HG03342 (cell line): ENCODE data around the gene RNPEPL1.
A peak's percentile ranks its signal among the peaks of the same experiment; 100 is the strongest.

Experiments used
- ATAC-seq: cut with Tn5 transposase; IDR thresholded peaks from one replicate; pipeline ENCODE4 v1.9.1; 2021; ENCODE audit warnings: mild to moderate bottlenecking, moderate library complexity; ENCODE audit not compliant: unreplicated experiment

Gene RNPEPL1

DNA sequence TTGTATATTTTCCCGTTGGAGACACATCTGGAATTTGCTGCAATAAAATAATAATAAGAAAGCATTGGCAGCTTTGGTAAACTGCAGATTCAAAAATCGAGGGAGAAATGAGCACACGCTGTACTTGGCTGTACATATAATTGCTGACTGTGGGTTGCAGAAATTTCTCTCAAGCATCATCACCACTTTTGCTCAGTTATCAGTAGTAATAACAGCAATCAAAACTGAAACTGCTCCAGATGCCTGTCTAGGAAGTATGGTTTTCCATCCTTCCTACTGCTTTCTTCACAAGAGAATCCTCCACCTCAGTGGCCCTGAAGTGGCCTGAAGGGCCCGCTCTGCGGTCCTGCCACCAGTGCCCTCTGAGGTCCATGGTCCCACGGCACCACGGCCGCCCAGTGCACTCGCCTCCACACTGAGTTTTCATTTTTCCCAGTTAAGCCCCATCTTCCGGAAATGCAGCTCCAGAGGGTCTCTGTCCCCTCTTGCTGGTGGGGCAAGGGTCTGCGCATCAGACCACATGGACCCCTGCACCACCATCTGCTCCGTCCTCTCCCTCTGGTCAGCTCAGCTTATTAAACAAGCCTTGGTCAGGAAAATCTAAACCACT, 4.2 kb upstream of the RNPEPL1 start:
- no peak for ATAC-seq

DNA sequence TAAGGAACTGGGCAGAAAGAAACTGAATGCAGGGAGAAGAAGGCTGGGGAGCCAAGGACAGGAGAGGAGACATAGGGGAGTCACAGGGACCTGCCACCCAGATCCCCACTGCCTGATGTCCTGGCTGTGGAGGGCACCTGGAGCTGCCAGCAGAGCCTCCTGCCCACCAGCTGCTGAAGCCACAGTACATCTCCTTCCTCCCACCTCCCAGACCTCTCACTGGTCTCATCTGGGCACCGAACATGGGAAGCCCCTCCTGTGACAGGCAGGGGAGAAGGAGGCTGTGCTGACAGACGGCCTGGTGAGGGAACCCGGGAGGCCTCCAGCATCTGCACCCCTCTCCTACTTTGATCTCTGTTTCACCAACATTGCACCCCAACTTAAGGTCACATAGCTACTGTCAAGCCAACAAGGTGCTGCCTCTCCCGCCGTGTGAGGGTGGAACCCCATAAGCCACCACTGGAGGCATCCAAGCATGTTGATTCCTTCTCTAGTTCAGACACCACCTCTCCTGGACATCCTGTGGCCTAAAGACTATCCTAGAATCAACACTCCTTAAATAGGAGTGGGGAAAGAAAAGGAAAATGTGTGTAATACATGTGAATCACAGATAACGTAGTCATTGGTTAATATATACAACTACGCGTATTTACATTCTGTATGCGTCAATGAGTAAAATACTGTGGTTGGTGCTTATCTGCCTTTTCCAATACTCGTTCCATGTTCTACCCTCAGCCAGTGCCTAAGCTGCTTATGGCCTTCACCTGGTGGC, 3.5 kb upstream of the RNPEPL1 start:
- no peak for ATAC-seq

DNA sequence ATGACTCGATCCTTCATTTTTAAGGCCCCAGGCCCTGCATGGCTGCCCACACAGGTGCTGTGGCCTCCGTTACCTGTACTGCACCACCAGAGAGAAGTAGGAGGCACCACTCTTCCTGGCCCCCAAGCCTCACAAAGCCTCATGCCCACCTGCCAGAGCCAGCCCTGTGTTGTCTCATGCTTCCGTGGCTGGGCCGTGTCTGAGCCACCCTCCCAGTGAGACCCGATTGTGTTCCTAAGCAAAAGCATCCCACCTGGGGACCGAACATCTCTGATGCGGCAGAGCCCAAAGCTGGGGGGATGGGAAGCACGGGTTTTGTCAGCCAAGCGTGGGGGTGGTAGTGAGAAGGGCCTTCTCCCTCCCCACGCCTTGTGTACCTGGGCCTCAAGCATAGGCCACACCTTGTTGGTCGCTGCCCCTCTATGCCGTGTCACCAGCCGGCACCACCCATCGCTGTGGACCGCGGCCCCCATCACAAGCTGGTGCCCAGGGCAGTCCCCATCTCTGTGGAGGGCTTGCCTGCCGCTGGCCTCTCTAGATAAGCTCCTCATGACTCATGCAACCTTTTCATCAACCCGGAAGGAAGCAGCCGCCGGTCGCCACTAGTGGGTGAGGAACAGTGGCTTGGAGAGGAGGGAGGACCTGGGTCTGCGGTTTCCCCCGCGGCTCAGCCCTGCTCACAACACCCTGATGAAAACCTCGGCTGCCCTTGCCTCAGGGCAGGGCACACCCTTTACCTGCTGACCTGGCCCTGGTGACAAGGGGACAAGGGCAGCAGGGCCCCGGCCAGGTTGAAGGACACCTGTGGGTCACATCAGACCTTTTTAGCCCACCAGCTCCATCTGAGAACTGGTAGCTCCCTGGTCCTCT, 2.7 kb upstream of the RNPEPL1 start:
- ATAC-seq: peak; percentile 19

DNA sequence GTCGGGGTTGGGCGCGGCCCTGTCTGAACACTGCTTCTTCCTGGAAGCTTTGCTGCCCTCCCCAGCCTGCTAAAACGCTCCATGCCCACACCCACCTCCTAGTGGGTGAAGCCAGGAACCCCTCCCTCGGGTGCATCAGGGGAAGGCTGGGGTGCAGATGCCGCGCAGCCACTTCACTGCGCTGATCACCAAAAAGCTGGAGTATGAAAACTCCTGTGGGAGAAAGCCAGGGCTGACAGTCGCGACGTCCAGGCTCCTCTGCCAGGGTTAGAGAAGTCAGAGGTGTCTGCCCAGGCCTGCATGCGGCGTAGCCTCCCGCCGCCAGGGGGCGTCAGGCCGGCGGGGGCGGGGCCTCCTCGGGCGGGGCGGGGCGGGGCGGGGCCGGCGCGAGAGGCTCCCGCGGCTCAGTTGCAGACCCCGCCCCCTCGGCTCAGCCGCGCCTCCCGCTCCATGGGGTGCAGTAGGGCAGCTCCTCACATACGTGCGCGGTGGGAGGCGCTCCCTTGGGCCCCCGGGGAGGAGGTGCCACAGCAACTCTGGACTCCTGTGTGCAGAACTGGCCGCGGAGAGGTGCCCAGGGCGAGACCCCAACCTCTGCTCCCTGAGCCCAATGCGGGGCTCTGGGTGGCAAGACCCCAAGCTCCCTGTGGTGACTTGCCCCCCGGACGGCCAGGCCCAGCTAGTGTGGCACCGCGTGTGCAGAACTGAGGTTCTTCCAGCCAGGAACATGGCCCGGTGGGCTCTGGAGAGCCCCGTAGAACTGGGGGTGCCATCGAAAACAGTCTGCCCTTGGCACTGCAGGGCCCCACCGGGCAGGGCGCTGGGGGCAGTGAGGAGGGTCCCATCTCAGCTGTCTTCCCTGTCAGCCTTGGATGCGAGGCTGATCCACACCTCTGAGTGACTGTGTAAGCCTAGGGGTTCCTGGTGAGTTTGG, 1.8 kb upstream of the RNPEPL1 start:
- peak; percentile 40 for ATAC-seq

DNA sequence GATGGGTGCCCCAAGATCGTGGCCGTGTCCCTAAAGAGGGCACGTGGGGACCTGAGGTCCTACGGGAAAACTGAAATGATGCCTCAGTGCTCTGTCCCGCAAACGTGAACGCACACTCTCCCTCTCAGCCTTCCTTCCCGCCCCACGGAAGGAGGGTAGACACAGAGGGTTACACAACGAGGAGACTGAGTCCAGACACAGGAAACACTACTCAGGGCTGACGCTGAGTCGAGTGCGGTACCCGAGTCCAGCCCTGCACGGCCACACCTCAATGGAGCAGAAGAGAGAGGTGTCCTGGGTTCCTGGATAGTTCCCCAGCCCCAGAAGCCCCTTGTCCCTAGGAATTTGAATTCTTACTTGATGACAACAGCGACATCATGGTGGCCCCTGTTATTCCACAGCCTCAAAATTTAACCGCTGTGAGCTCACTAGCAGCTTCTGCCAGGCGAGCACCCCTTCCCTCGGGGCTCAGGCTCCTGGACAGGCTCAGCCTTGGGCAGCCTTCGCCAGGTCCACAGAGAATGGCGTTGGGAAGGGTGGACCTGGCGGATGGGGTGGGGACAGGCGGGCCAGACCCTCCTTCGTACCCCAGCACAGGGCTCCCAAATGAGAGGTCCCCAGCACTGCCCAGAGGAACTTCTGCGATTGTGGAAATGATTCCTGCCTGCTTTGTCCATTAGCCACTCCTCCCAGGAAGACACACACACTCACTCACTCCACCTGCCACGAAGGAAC, 980 bp upstream of the RNPEPL1 start:
- ATAC-seq: no peak

DNA sequence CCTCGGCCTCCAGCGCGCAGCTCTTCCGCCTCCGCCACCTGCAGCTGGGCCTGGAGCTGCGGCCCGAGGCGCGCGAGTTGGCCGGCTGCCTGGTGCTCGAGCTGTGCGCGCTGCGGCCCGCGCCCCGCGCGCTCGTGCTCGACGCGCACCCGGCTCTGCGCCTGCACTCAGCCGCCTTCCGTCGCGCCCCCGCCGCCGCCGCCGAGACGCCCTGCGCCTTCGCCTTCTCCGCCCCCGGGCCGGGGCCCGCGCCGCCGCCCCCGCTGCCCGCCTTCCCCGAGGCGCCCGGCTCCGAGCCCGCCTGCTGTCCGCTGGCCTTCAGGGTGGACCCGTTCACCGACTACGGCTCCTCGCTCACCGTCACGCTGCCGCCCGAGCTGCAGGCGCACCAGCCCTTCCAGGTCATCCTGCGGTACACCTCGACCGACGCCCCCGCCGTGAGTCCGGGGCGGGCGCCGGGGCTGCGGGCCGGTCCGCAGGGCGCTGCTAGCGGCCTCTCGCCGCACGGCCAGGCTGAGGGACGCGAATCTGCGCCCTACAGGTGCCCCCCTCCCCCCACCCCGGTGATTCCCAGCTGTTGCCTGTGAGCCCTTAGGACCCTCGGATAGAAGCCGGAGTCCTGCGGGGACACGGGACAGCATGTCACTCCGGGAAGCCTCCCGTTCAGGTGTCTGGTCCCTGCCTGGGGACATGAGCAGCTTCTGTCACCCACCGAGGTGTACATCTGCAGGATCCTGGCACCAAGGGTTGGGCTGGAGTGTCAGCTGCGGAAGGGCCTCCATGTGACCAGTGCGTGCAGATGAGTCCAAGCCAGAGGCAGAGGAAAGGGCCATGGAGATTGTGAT, 616 bp downstream of the RNPEPL1 start:
- peak; percentile 25 for ATAC-seq

DNA sequence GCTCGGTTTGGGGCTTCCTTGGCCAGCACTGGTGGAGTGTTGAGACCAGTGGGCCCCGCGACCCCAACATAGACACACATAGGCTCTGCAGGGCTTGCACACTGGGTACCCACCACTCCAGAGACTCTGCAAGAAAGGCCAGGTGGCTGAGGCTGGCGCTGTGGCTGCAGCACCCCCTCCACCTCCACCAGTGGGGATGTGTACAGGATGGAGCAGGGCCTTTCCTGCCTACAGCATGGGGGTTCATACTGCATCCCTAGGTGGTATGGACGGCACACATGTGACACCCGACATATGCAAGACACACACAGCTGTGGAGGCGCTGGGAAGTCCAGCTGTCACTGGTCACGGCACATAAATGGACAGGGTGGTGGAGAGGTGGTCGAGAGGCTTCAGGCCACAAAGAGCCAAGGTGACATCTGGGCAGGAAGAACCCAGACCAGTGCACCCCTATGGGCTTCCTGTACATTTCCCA, 1.3 kb downstream of the RNPEPL1 start:
- no peak for ATAC-seq

DNA sequence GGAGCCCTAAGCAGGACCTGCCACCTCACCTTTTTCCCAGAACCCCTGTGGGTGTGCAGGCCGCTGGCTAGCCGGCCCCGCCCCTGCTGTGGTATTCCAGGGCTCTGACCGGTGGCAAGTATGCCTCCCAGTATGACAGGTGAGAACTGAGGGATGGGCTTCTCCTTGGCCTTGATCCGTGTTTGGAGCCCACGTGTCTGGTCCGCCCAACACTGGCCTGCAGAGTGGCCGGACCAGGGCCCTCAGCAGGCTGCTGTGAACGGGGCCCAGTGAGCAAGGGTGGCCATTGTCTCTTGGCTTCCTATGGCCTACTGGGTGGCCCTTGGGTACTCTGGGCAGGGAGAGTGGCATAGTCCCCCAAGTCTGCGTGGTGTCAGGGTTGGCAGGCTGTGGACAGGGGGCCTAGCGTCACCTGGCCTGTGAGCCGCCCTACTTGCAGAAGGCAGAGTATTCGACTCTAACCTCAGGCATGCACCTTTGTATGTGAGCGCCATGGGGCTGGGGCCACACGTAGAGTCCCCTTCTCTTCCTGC, 1.8 kb downstream of the RNPEPL1 start:
- no peak for ATAC-seq

DNA sequence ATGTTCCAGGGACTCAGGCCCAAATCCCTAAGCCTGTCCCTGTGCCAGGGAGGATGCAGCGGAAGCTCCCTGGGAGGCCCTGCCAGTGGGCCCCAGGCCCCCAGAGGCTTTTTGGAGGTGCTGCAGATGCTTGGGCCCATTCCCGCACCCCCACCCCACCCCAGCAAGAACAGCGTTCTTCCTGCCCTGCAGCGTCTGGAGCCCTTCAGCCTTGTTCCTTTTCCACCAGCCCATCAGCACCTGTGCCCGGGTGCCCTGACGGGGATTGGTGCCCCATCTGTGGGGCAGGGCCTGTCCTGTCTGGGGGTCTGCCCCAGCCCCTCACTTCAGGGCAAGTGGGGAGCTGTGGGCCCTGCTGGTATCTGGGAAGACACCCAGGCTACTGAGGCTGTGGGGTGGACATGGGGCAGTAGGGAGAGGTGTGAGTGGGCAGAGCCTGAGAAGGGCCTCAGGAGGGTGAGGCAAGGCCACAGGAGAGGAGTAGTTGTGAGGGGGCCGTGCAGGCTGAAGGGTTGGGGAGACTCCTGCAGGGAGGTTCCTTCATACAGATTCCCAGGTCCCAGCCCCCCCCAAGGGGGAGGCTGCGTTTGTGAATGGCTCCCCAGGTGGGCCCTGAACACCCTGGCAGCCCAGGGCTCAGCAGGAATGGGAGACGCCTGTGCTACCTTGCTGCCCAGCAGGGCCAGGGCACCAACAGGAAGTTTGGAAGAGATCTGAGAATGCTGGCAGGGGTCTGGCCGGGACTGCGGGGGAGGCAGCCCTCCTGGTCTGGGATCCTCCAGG, 2.4 kb downstream of the RNPEPL1 start:
- ATAC-seq: no peak

DNA sequence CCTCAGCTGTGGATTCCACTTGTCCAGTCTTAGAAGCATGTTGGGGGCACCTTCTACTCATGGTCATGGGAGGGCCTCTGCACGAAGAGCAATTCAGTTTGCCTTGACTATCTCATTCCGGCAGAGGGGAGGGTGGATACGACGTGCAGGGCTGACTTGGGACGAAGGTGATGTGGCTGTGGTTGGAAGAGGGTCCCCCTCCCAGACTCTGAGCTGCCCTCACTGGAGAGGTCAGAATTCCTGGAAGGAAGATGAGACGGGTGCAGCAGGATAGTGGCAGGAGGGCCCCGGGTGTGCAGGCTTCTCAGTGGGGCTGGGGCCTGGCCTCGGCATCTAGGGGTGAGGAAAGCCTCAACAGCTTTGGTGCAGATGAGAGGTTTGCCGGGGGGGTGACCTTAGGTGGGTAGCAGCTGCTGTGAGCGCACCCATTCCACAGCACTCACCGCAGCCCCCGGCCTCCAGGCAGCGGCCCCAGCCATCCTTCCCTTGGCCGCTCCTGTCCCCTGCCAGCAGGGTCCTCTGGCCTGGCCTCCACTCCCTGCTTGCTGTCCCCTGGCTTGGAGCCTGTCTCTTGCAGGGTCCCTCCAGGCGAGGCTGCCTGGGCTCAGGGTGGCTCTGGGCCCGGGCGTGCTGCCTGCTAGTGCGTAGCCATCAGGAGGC, 3.2 kb downstream of the RNPEPL1 start:
- ATAC-seq: no peak

DNA sequence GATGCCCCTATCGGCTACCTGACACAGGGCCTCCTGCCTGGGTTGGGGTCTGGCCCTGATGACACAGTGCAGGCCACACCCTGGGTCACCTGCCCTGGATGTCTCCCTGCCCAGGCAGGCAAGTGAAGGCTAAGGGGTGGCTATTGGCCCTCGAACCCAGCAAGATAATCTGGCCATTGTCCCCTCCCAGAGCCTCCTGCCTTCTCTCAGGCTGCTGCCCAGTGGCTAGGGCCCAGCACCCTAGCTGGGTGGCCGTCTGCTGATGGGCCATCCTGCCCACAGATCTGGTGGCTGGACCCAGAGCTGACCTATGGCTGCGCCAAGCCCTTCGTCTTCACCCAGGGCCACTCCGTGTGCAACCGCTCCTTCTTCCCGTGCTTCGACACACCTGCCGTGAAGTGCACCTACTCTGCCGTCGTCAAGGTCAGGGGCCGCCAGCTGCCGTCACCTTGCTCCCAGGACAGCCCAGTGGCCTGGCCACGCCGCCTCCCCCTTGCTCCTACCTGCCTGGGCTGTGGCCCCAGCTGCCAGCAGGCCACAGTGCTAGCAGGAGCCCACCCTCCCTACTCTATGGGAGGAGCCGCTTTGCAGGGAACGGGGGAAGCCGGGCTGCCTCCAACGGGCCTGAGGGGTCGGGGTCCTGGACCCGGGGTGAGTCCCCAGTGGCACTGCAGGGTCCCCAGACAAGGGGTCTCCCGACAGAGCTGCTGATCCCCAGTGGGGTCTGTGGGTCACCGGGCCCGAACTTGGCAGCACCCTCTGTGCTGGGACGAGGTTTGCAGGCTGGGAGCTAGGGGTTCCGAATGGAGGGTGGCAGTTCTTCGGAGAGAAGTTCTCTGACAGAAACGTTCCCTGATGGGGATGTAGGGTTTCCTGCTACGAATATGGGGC, 4.1 kb downstream of the RNPEPL1 start:
- ATAC-seq: no peak

DNA sequence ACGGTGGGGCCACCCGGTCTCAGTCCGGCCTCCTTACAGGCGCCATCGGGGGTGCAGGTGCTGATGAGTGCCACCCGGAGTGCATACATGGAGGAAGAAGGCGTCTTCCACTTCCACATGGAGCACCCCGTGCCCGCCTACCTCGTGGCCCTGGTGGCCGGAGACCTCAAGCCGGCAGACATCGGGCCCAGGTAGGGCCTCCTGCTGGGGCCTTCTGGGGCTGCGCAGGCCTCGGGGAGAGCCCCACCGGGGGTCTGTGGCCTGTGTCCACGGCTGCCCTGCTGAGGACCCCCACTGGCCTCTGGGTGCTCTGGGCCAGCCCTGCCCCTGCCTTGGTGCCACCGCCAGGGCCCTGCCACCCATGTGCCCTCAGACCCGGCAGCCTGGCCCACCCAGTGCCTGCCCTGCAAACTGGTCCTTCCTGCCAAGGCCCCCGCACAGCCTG, 4.8 kb downstream of the RNPEPL1 start:
- ATAC-seq: no peak

DNA sequence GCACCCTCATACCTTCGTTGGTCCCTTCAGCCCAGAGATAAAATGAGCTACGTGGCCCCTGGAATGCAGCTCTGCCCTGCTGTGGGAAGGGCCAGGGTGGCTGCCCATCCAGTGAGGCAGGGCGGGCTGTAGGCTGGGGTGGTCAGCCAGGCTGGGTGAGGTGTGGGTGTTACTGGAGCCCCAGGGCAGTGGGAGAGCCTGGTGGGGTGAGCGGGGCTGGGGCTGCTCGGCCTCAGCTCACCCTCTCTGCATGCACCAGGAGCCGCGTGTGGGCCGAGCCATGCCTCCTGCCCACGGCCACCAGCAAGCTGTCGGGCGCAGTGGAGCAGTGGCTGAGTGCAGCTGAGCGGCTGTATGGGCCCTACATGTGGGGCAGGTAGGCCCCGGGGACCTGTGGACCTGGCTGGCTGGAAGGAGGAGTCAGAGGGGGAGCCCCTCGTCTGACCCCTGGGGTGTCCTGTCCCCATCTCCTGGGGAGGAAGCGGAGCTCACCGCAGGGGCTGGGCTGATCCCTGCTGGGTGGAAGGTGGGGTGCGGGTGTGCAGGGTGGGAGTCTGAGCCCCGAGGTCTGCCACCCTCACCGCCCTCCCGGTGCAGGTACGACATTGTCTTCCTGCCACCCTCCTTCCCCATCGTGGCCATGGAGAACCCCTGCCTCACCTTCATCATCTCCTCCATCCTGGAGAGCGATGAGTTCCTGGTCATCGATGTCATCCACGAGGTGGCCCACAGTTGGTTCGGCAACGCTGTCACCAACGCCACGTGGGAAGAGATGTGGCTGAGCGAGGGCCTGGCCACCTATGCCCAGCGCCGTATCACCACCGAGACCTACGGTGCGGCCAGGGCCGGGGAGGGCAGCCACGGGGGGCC, 5.5 kb downstream of the RNPEPL1 start:
- ATAC-seq: no peak

DNA sequence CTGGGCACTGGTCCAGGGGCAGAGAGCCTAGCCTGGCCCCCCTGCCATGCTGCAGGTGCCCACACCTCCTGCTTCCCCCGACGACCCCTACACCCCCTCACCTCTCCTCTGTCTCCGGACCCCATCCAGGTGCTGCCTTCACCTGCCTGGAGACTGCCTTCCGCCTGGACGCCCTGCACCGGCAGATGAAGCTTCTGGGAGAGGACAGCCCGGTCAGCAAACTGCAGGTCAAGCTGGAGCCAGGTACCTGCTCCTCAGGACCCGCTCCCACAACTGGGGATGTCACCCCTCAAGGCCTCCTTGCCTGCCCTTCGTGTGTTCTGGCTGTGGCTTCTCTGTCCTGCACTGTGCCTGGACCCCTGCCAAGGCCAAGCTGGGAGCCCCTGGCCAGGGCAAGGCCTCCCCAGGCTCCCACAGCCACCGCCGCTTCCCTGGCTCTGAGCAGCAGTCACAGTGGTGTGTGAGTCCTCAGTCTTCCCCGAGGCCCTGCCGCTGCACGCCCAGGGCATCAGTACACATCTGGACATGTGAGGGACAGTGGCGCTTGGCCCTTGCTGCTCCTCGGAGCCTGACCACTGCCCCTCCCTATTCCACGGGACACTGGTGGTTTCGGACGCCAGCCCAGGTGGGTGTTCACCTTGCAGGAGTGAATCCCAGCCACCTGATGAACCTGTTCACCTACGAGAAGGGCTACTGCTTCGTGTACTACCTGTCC, 6.3 kb downstream of the RNPEPL1 start:
- ATAC-seq: no peak
